Inferior parietal cortex (tissue), 1 donor: ENCODE results near the gene MYO1D.
A peak's percentile ranks its signal among the peaks of the same experiment; 100 is the strongest.
"Not testable (repeated sequence)": the region's sequence is repeated elsewhere in the genome, so short reads cannot be mapped to it uniquely, and the experiment has no call there.

ENCODE experiments used
- DNase-seq: peaks from one replicate; pipeline ENCODE4 v3.0.0-alpha.2; 2016; ENCODE audit errors: extremely low spot score

The MYO1D gene

GRCh38 chr17:32529604-32530003 lies 347.3 kb downstream of the MYO1D start:
- no peak for DNase-seq

GRCh38 chr17:32528825-32529224 lies 348.1 kb downstream of the MYO1D start:
- no peak for DNase-seq

DNA sequence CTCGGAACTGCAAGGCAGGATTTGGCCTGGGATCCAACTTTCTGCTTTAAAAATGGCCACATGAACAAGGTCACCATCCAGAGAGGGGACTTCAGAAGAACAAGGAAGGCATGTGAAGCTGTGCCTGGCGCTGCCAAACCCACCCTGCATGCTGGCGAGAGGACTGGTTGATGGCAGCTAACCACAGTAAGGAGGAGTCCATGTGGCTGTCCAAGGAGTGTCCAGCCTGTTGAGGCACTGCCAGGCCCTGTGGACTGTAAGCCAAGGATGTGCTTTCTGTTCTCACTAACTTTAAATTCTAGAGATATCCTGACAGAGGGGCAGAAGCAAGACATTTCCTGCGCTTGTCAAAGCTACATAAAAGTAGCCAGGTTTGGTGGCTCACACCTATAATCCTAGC lies 349.8 kb downstream of the MYO1D start:
- DNase-seq: no peak

GRCh38 chr17:32525122-32525521 lies 351.8 kb downstream of the MYO1D start:
- no peak for DNase-seq

DNA sequence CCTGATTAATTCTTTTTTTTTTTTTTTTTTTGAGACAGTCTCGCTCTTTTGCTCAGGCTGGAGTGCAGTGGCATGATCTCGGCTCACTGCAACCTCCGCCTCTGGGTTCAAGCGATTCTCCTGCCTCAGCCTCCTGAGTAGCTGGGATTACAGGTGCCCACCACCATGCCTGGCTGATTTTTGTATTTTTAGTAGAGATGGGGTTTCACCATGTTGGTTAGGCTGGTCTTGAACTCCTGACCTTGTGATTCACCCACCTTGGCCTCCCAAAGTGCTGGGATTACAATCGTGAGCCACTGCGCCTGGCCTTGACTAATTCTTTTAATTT lies 352.4 kb downstream of the MYO1D start:
- DNase-seq: not testable (repeated sequence)

- no peak for DNase-seq
Observed at GRCh38 chr17:32523827-32524552, 352.9 kb downstream of the MYO1D start.

DNA sequence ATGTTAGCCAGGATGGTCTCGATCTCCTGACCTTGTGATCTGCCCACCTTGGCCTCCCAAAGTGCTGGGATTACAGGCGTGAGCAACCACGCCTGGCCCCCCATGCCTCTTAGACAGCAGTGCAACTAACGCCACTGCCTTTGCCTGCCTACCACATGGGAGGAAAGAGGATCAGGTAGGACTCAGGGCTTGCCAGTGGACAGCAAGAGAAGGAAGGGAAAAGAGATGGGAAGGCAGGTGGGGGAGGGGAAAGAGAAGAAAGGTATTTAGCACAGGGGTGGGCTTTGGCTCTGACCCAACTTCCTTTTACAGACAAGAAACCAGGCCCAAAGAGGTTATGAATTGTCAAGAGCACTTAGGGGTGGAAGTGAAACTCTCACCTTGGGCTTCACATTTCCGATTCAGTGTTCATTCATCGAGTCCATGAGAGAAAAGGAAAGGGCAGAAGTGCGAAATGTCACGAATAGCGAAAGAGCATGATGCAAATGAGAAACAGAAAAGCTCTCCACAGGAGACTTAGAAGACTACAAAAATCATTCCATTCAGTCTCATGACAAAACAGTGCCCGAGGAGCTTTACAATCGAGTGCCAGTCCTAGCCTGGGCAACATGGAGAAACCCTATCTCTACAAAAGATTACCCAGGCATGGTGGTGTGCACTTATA lies 353.8 kb downstream of the MYO1D start:
- DNase-seq: no peak

- DNase-seq: no peak
Observed at GRCh38 chr17:32520737-32521404, 356.1 kb downstream of the MYO1D start.

GRCh38 chr17:32520104-32520701 lies 356.7 kb downstream of the MYO1D start:
- DNase-seq: peak; percentile 42

- no peak for DNase-seq
Observed at GRCh38 chr17:32519228-32520103, 357.5 kb downstream of the MYO1D start.

DNA sequence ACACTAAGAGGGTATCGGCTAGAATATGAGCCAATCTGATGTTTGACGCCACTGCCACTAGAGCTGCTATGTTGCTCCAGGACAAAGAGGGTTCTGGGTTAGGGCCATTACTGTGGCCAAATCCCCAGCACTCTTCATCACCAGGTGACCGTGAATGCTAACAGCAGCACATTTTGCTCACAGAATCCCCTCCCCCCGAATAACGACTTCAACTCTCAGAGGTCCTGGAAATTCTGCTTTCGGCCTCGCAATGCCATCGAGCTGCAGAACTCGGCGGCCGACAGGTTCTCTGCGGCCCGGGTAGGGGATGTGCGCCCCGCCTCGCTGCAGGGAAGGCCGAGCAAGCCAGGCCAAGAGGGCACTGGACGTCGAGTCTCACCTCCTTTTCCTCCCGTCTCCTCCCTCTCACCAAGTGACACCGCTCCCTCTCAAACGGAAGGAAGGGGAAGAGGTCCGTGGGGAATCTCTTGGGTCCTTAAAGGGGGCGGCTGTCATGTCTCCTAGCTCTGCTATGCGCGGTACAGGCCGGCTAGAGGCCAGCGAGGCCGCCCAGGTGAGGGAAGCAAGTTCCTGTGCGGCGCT lies 358.2 kb downstream of the MYO1D start:
- DNase-seq: no peak

- DNase-seq: no peak
Observed at GRCh38 chr17:32517982-32518381, 358.9 kb downstream of the MYO1D start.

DNA sequence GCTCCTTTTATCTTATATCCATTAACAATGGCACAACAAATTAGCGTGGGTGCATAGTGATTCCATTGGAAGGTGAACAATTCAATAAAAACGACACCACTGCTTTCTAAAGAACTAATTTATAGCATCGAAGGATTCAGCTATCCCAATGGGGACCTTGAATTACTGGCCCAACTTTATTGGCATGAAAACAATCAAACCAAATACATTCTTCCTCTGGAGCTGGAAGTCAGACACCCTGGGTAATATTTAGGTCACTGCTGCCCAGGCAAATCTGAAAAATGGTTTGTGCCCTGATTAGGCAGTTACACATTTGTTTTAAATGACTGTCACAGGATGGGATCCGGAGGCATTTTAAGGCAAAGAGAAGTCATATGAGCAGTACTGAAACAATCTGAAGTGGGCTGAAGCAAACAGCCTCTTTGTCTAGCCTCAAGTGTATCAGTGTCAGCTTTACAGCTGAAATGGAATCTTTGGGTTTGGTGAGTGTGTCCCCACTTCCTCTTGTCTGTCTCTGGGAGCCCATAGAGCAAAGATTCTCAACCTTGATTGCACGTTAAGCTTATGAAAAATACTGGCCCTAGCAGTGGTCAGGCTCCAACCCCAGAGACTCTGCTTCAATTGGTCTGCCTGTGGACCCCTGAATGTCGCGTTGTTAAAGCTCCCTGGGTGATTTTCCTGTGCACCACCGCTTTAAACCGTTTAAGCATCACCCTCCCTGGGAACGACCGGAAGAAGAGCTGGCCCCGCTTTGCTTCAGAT lies 359.8 kb downstream of the MYO1D start:
- no peak for DNase-seq

- DNase-seq: no peak
Observed at GRCh38 chr17:32516450-32516849, 360.5 kb downstream of the MYO1D start.

GRCh38 chr17:32515677-32516383 lies 361.1 kb downstream of the MYO1D start:
- DNase-seq: peak; percentile 59

DNA sequence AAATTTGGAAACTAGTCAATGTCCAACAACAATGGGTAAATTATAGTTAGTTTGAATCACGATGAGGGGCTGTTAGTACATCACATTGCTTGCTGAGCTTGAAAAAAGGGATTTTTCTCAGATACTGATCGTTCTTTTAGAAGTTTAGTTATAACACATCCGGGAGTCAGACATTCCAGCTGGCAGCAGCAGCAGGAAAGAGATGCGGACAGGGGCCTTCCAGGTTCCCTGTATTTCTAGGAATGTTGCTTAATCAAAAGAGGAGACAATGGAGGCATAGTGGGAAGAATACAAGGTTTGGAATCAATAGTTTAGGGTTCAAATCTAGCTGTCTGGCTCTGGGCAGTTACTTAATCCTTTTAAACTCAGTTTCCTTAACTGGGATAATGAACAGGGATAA lies 362.3 kb downstream of the MYO1D start:
- peak; percentile 23 for DNase-seq

- DNase-seq: no peak
Observed at GRCh38 chr17:32513579-32513978, 363.3 kb downstream of the MYO1D start.

GRCh38 chr17:32512328-32512727 lies 364.6 kb downstream of the MYO1D start:
- no peak for DNase-seq

DNA sequence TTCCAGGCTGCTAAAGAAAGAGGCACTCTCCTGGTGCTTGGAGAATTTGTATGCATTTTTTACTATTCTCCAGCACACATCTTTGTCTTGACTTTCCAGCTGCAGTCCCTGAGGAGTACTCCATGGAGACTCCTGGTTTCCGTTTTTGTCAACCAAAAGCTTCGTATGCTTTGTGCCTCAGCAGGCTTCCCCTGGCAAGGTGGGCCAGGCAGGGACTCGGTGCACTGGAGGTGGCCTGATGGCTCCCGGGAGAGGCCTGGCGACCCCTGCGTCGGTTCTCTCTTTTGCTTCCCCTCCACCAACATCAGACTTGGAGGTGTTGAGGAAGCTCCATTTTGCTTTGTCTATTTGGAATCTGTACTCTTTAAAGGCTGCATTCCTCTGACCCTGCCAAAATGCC lies 366.5 kb downstream of the MYO1D start:
- no peak for DNase-seq

DNA sequence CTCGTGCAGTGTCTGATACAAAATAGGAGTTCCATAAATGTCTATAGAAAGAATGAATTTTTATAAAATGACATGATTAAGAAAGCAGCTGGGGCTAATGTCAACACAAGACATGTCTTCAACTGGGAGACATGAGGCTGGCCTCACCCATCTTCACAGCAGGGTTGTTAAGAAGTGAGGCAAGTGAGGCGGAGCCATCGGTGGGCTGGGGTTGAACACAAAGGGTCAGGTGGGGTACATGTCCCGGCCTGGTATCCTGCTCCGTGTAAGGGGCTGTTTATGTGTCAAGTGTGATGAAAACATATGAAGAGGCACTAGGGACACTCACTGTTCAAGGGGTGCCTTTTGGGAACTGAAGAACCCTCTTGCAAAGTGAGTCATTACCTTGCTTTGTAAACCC lies 368.0 kb downstream of the MYO1D start:
- no peak for DNase-seq
